Transverse colon (tissue), 4 donors: ENCODE results near the gene METTL14. TPM values are rescaled to one million over a fixed set of nuclear protein-coding genes. Genes with fewer than 3 reads are reported as not detected.

Source experiments
- DNase-seq: peaks from one replicate; pipeline ENCODE4 v3.0.0-alpha.2; 2019
- H3K27ac ChIP-seq, 4 donors: fragments of 200-600 bp; sonication (generic); 2 replicates each; pipeline ENCODE4 v1.5.1; 2016 to 2018; ENCODE audit warnings: inconsistent platforms in 4 of 4
- H3K27me3 ChIP-seq: fragments of 200-600 bp; sonication (generic); 2 replicates; pipeline ENCODE4 v1.5.1; 2017; ENCODE audit warnings: inconsistent platforms
- H3K36me3 ChIP-seq, 4 donors: fragments of 200-600 bp; sonication (generic); 2 replicates each; pipeline ENCODE4 v1.5.1; 2017 to 2019; ENCODE audit warnings: inconsistent platforms in 4 of 4
- H3K4me1 ChIP-seq, 4 donors: fragments of 200-600 bp; sonication (generic); 2 replicates each; pipeline ENCODE4 v1.5.1; 2017 to 2020; ENCODE audit warnings: inconsistent platforms in 4 of 4
- H3K4me3 ChIP-seq, 4 donors: fragments of 200-600 bp; sonication (generic); 1 replicate in 1 of 4; 2 replicates in 3 of 4; pipeline versions ENCODE4 v1.5.1 to v1.6.1; 2017 to 2019; ENCODE audit warnings: inconsistent platforms in 4 of 4
- H3K9me3 ChIP-seq, 2 donors: fragments of 200-600 bp; sonication (generic); 2 replicates each; pipeline ENCODE4 v1.5.1; 2017 to 2019; ENCODE audit warnings: inconsistent platforms in 2 of 2
- EP300 ChIP-seq: sonication (generic); formaldehyde crosslinking; IDR thresholded peaks from one replicate; pipeline ENCODE4 v1.6.1; 2017; ENCODE audit warnings: antibody characterized with exemption, low read depth
- POLR2A ChIP-seq: fragments of 450-650 bp; IDR thresholded peaks from one replicate; pipeline ENCODE4 v1.6.1; 2016; ENCODE audit warnings: antibody characterized with exemption, mild to moderate bottlenecking, moderate library complexity
- POLR2AphosphoS5 ChIP-seq, 3 donors: sonication (generic); formaldehyde crosslinking; IDR thresholded peaks; one replicate each; pipeline ENCODE4 v1.6.1; 2016; ENCODE audit warnings: antibody characterized with exemption in 3 of 3
- WGBS, 2 donors: methylation state at CpG; one replicate each; pipeline ENCODE4 v1.1.5; 2018; ENCODE audit warnings: low coverage in 1 of 2; 5-methylcytosine and 5-hydroxymethylcytosine counted together
- in situ Hi-C, 4 donors: fragments of 200-750 bp; cut with MboI; loops; one replicate each; pipeline versions ENCODE4 v1.15.0 to v1.15.1; 2017; ENCODE audit warnings: low sequenced_read_pairs in 3 of 4, low pct_ligation_motif_present in 1 of 4, low pct_unique_long_range_greater_than_20kb in 1 of 4
- intact Hi-C: fragments of 100-400 bp; cut with DNase I; formaldehyde crosslinking; loops from one replicate; pipeline ENCODE4 v1.15.1; 2023; ENCODE audit warnings: low total_unique reads
- total RNA-seq, 4 donors: library from RNA; depleted of rRNA; stranded (reverse); fragments of >200 nt; gene quantifications; one replicate each; pipeline ENCODE4 v1.1.0, GENCODE V29; 2016
- TF ChIP-seq, protein P1 (sequence below), 5 experiments: fragments of 200-600 bp in 3 of 5; fragments of 450-650 bp in 2 of 5; sonication (generic) in 3 of 5; IDR thresholded peaks; 1 replicate in 2 of 5; 2 replicates in 3 of 5; pipeline ENCODE4 v1.5.1; 2016 to 2017; ENCODE audit warnings: antibody characterized with exemption in 5 of 5, inconsistent platforms in 3 of 5, mild to moderate bottlenecking in 2 of 5, moderate library complexity in 1 of 5

Gene METTL14
- total RNA-seq, 4 donors from 2014 or later, result 9.8 to 43.0 (median 27.6) TPM

DNA sequence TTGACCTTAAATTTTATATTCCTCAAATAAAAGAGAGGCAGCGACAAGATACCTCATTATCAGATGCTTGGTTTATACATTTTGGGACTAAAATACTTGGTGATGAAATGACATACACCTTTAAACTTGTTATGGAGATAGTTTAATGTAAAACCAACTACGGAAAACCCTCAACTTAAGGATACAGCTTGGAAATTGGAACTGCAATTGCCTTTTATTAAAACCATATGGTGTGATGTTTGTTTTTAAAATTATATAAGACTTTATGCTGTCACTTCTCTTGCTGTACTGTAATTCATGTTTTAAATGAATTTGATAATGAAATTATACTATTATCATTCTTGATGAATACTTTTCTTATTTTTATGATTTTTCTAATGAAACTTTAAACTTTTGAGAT is 25.9 kb downstream of the METTL14 start:
- H3K9me3 ChIP-seq, result no peaks in the 10 kb centered on the region
- H3K27me3 ChIP-seq, result no peaks in the 10 kb centered on the region
- TF ChIP-seq, protein P1, sequence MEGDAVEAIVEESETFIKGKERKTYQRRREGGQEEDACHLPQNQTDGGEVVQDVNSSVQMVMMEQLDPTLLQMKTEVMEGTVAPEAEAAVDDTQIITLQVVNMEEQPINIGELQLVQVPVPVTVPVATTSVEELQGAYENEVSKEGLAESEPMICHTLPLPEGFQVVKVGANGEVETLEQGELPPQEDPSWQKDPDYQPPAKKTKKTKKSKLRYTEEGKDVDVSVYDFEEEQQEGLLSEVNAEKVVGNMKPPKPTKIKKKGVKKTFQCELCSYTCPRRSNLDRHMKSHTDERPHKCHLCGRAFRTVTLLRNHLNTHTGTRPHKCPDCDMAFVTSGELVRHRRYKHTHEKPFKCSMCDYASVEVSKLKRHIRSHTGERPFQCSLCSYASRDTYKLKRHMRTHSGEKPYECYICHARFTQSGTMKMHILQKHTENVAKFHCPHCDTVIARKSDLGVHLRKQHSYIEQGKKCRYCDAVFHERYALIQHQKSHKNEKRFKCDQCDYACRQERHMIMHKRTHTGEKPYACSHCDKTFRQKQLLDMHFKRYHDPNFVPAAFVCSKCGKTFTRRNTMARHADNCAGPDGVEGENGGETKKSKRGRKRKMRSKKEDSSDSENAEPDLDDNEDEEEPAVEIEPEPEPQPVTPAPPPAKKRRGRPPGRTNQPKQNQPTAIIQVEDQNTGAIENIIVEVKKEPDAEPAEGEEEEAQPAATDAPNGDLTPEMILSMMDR (IDR thresholded peaks at IDR 0.05), result no peak
- TF ChIP-seq EP300 (no peak), POLR2AphosphoS5 (IDR thresholded peaks at IDR 0.05) (no peak), POLR2A (no peak)
- intact Hi-C loops, result no loop called here
- no peaks in the 10 kb centered on the region for H3K4me1 ChIP-seq
- no peak overlapping the region for H3K4me3 ChIP-seq
- no peak overlapping the region for H3K27ac ChIP-seq
- peaks cover 0 to 39% (median 14%) of the 10 kb centered on the region in 4 donors for H3K36me3 ChIP-seq
- in situ Hi-C loops, result no loop called here
- WGBS, 2 donors, result 98 to 100% methylated on average over 2 of the region's 2 CpGs
- DNase-seq, result no peak

DNA sequence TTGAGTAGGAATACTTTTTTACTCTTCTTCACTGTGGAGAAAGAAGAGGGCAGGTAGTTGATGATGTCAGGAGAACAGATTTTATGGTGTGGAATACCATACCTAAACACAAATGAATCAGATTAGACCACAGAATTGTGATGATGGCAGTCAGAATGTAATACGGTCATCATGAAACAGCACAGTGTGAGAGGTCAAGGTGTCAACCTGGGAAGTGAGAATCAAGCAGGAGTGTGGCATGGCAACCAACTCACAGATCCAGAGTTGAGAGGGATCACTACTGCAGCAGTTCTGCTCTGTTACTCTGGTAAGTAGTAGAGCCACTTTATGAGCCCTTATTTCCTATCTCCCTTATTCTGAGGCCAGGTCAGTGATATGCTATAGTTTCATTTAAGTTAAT is 27.7 kb downstream of the METTL14 start:
- H3K4me3 ChIP-seq, result no peak overlapping the region

DNA sequence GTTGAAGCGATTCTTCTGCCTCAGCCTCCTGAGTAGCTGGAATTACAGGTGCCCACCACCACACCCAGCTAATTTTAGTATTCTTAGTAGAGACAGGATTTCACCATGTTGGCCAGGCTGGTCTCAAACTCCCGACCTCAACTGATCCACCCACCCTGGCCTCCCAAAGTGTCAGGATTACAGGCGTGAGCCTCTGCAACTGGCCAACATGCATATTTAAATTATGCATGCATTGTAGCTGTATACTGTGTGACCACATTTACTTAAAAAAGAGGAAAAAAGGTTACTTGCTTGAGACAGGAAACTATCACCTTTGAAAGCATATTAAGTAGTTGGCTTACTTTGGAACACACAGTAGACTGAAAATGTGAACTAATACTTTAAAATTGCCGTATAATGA is 29.5 kb downstream of the METTL14 start:
- 85 to 95% methylated on average over 4 of the region's 4 CpGs for WGBS, 2 donors
- intact Hi-C loops (no loop called here), in situ Hi-C loops (no loop called here)
- H3K27me3 ChIP-seq, result no peaks in the 10 kb centered on the region
- H3K4me1 ChIP-seq, result no peaks in the 10 kb centered on the region
- H3K27ac ChIP-seq, result no peak overlapping the region
- H3K4me3 ChIP-seq, result no peak overlapping the region
- no peaks in the 10 kb centered on the region for H3K9me3 ChIP-seq
- H3K36me3 ChIP-seq, result peaks cover 0 to 22% (median 7%) of the 10 kb centered on the region in 4 donors
- TF ChIP-seq, protein P1 (IDR thresholded peaks at IDR 0.05), result no peak
- TF ChIP-seq POLR2A (no peak), EP300 (no peak), POLR2AphosphoS5 (IDR thresholded peaks at IDR 0.05) (no peak)
- DNase-seq, result no peak

More for the DNA sequence above, 27.7 kb downstream of the METTL14 start:
- H3K27me3 ChIP-seq, result no peaks in the 10 kb centered on the region
- DNase-seq, result no peak
- 20 to 76% methylated on average over 1 of the region's 1 CpG for WGBS, 2 donors
- H3K27ac ChIP-seq, result no peak overlapping the region
- H3K9me3 ChIP-seq, result no peaks in the 10 kb centered on the region
- intact Hi-C loops, result no loop called here
- TF ChIP-seq POLR2AphosphoS5 (IDR thresholded peaks at IDR 0.05), result no peak
- no peak for TF ChIP-seq EP300
- TF ChIP-seq POLR2A, result no peak
- TF ChIP-seq, protein P1 (IDR thresholded peaks at IDR 0.05), result no peak
- in situ Hi-C loops, result no loop called here
- peaks cover 0 to 27% (median 8%) of the 10 kb centered on the region in 4 donors for H3K36me3 ChIP-seq
- no peaks in the 10 kb centered on the region for H3K4me1 ChIP-seq

DNA sequence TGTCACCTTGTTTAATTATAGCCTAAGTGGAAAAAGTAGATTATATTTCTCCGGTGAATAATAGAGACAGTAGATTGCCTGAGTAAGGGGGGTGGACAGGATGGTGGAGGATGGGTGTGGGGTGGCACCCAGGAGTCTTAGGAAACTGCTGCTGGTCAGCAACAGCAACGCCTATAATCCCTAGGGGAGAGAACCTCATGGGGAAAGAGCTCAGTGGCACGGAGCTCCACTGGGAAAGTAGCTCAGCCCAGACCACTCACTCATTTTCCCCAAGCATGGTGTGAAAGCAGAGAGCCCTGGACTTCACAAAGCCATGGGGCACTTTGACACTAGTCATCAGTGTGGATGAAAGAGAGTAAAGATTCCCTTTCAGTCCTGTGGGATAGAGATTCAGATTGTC is 31.1 kb downstream of the METTL14 start:
- H3K4me1 ChIP-seq, result no peaks in the 10 kb centered on the region
- H3K4me3 ChIP-seq, result no peak overlapping the region
- peaks cover 0 to 6% (median 0%) of the 10 kb centered on the region in 4 donors for H3K36me3 ChIP-seq
- DNase-seq, result no peak
- no peaks in the 10 kb centered on the region for H3K27me3 ChIP-seq
- intact Hi-C loops, result no loop called here
- 79 to 100% methylated on average over 1 to 3 of the region's 3 CpGs for WGBS, 2 donors
- H3K9me3 ChIP-seq, result no peaks in the 10 kb centered on the region
- in situ Hi-C loops, result no loop called here
- TF ChIP-seq POLR2AphosphoS5 (IDR thresholded peaks at IDR 0.05) (no peak), EP300 (no peak), POLR2A (no peak)
- TF ChIP-seq, protein P1 (IDR thresholded peaks at IDR 0.05), result no peak
- H3K27ac ChIP-seq, result no peak overlapping the region
